CD8-positive, alpha-beta memory T cell (primary cell): ENCODE data around the gene AXIN2. TPM values are rescaled to one million over a fixed set of nuclear protein-coding genes. Genes with fewer than 3 reads are reported as not detected.

ENCODE experiments used
- CTCF ChIA-PET: fragments of 350-600 bp; sonication (Branson Sonifier 250); formaldehyde crosslinking; loops from one replicate; lab custom pipeline; 2021; ENCODE audit warnings: antibody characterized with exemption; lab: Charles Lee
- POLR2A ChIA-PET: fragments of 350-600 bp; sonication (Branson Sonifier 250); formaldehyde crosslinking; loops from one replicate; lab custom pipeline; 2021; ENCODE audit warnings: antibody characterized with exemption; lab: Charles Lee
- DNase-seq, 5 donors: peaks; one replicate each; pipeline versions ENCODE4 v3.0.0 to v3.0.0-alpha.2; 2020 to 2022; ENCODE audit warnings: mixed read lengths in 1 of 5
- H3K27ac ChIP-seq: one replicate; pipeline ENCODE4 v1.7.0; 2013; ENCODE audit warnings: low read depth, mild to moderate bottlenecking, low read length, moderate library complexity
- H3K27me3 ChIP-seq: 2 replicates; pipeline ENCODE4 v1.7.0; 2013; ENCODE audit warnings: low read length, mild to moderate bottlenecking; ENCODE audit not compliant: insufficient read depth, poor library complexity, severe bottlenecking
- H3K36me3 ChIP-seq: 2 replicates; pipeline ENCODE4 v1.7.0; 2013; ENCODE audit warnings: mild to moderate bottlenecking, low read length, moderate library complexity; ENCODE audit not compliant: insufficient read depth
- H3K4me1 ChIP-seq: 2 replicates; pipeline ENCODE4 v1.7.0; 2013; ENCODE audit warnings: mild to moderate bottlenecking, low read length, moderate library complexity; ENCODE audit not compliant: insufficient read depth
- H3K4me3 ChIP-seq: 2 replicates; pipeline ENCODE4 v1.7.0; 2013; ENCODE audit warnings: mild to moderate bottlenecking, low read length
- H3K9me3 ChIP-seq: 2 replicates; pipeline ENCODE4 v1.7.0; 2013; ENCODE audit warnings: mild to moderate bottlenecking, low read length
- H3K27ac Mint-ChIP-seq, 8 donors: one replicate each; pipeline ENCODE4 v1.8.0; 2020 to 2021; ENCODE audit warnings: mixed read lengths in 8 of 8, mild to moderate bottlenecking in 6 of 8, inconsistent platforms in 3 of 8, moderate library complexity in 3 of 8
- H3K27me3 Mint-ChIP-seq, 2 donors: one replicate each; pipeline ENCODE4 v1.8.0; 2020 to 2021; ENCODE audit warnings: mixed read lengths in 2 of 2, mild to moderate bottlenecking in 1 of 2, moderate library complexity in 1 of 2
- H3K36me3 Mint-ChIP-seq, 3 donors: one replicate each; pipeline ENCODE4 v1.8.0; 2020 to 2021; ENCODE audit warnings: mixed read lengths in 3 of 3, inconsistent platforms in 1 of 3, mild to moderate bottlenecking in 1 of 3
- H3K4me1 Mint-ChIP-seq, 3 donors: one replicate each; pipeline ENCODE4 v1.8.0; 2020 to 2021; ENCODE audit warnings: mixed read lengths in 3 of 3, inconsistent platforms in 1 of 3, mild to moderate bottlenecking in 1 of 3
- H3K4me3 Mint-ChIP-seq, 7 donors: one replicate each; pipeline ENCODE4 v1.8.0; 2020 to 2021; ENCODE audit warnings: mixed read lengths in 7 of 7, mild to moderate bottlenecking in 6 of 7, moderate library complexity in 4 of 7, inconsistent platforms in 2 of 7
- H3K9me3 Mint-ChIP-seq, 5 donors: one replicate each; pipeline ENCODE4 v1.8.0; 2020 to 2022; ENCODE audit warnings: mixed read lengths in 5 of 5, mild to moderate bottlenecking in 3 of 5, moderate library complexity in 2 of 5, inconsistent platforms in 1 of 5
- polyA plus RNA-seq: library from polyadenylated mRNA; unstranded; fragments of 300-500 nt; fragmentation: Illumina TruSeq; gene quantifications from one replicate; pipeline ENCODE4 v1.2.3, GENCODE V29; 2021
- total RNA-seq, 2 experiments: library from RNA; stranded (reverse); gene quantifications; one replicate each; pipeline ENCODE4 v1.2.3, GENCODE V29; 2021

Gene AXIN2
- total and polyA plus RNA-seq, 3 experiments from 2014 or later: 3.6 to 3.8 (median 3.8) TPM

DNA sequence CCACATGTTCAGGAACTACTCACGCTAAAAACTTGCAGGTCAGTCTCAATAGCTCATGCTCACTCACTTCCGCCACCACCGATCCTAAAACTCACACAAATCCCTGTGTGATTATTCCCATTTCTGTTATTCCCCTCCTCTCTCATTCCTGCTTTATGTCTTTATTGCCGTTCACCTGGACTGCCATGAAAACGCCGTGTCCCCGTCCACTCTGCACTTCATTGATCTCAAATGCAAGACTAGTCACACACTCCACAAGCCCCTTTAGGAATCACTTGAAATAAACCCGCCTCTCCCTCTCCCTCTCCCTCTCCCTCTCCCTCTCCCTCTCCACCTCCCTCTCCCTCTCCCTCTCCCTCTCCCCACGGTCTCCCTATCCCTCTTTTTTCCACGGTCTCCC, 78.0 kb downstream of the AXIN2 start:
- Histone ChIP-seq H3K36me3 (no peaks in the 10 kb centered on the region), H3K9me3 (no peaks in the 10 kb centered on the region), H3K4me1 (no peaks in the 10 kb centered on the region), H3K27ac (no peak overlapping the region), H3K27me3 (no peaks in the 10 kb centered on the region), H3K4me3 (no peak overlapping the region)
- no peaks in the 10 kb centered on the region for H3K36me3 Mint-ChIP-seq
- peaks cover 10 to 18% of the 10 kb centered on the region in 2 donors for H3K27me3 Mint-ChIP-seq
- H3K4me1 Mint-ChIP-seq: peaks cover 0 to 4% (median 0%) of the 10 kb centered on the region in 3 donors
- no peak for DNase-seq
- H3K27ac Mint-ChIP-seq: no peak overlapping the region
- H3K4me3 Mint-ChIP-seq: no peak overlapping the region
- no peaks in the 10 kb centered on the region for H3K9me3 Mint-ChIP-seq
- POLR2A ChIA-PET: no interaction called here
- CTCF ChIA-PET: no interaction called here

GRCh38 chr17:65482201-65482600, 79.2 kb downstream of the AXIN2 start:
- Mint-ChIP-seq H3K9me3 (no peaks in the 10 kb centered on the region), H3K36me3 (no peaks in the 10 kb centered on the region), H3K27me3 (peaks cover 8 to 18% of the 10 kb centered on the region in 2 donors), H3K4me3 (no peak overlapping the region), H3K27ac (no peak overlapping the region), H3K4me1 (peaks cover 0 to 3% (median 0%) of the 10 kb centered on the region in 3 donors)
- DNase-seq: no peak
- Histone ChIP-seq H3K4me1 (no peaks in the 10 kb centered on the region), H3K27ac (no peak overlapping the region), H3K9me3 (no peaks in the 10 kb centered on the region), H3K4me3 (no peak overlapping the region), H3K27me3 (no peaks in the 10 kb centered on the region), H3K36me3 (no peaks in the 10 kb centered on the region)
- POLR2A ChIA-PET: no interaction called here
- CTCF ChIA-PET: no interaction called here

GRCh38 chr17:65479282-65479681, 82.2 kb downstream of the AXIN2 start:
- ChIA-PET CTCF (no interaction called here), POLR2A (no interaction called here)
- no peaks in the 10 kb centered on the region for H3K9me3 ChIP-seq
- H3K27me3 ChIP-seq: no peaks in the 10 kb centered on the region
- H3K9me3 Mint-ChIP-seq: peaks cover 0 to 2% (median 0%) of the 10 kb centered on the region in 5 donors
- no peaks in the 10 kb centered on the region for H3K4me1 ChIP-seq
- DNase-seq: no peak
- H3K4me1 Mint-ChIP-seq: no peaks in the 10 kb centered on the region
- no peaks in the 10 kb centered on the region for H3K36me3 Mint-ChIP-seq
- H3K4me3 Mint-ChIP-seq: no peak overlapping the region
- peaks cover 7 to 14% of the 10 kb centered on the region in 2 donors for H3K27me3 Mint-ChIP-seq
- H3K36me3 ChIP-seq: no peaks in the 10 kb centered on the region
- no peak overlapping the region for H3K27ac Mint-ChIP-seq
- no peak overlapping the region for H3K4me3 ChIP-seq
- H3K27ac ChIP-seq: no peak overlapping the region
